Natural killer cell (primary cell): ENCODE data around the gene FGD6. TPM values are rescaled to one million over a fixed set of nuclear protein-coding genes. Genes with fewer than 3 reads are reported as not detected.

Source experiments
- ATAC-seq, 3 donors: fragments of 150-1000 bp in 2 of 3; fragments of 200-7000 bp in 1 of 3; cut with Tn5 transposase; 1 replicate in 1 of 3; 2 replicates in 2 of 3; pipeline ENCODE4 v1.10.0; 2021; ENCODE audit warnings: mild to moderate bottlenecking in 2 of 3, moderate library complexity in 2 of 3
- DNase-seq, 2 donors: peaks; one replicate each; pipeline versions ENCODE4 v3.0.0 to v3.0.0-alpha.2; 2013 to 2021; ENCODE audit warnings: mixed read lengths in 1 of 2
- H3K27ac ChIP-seq: one replicate; pipeline ENCODE4 v1.5.1; 2013; ENCODE audit warnings: mild to moderate bottlenecking, low read length
- H3K27me3 ChIP-seq: one replicate; pipeline ENCODE4 v1.6.1; 2013; ENCODE audit warnings: low read length; ENCODE audit not compliant: control insufficient read depth, insufficient read depth
- H3K36me3 ChIP-seq: one replicate; pipeline ENCODE4 v1.6.1; 2013; ENCODE audit warnings: low read length; ENCODE audit not compliant: control insufficient read depth, insufficient read depth
- H3K4me1 ChIP-seq: one replicate; pipeline ENCODE4 v1.6.1; 2013; ENCODE audit warnings: low read length; ENCODE audit not compliant: control insufficient read depth, insufficient read depth
- H3K4me3 ChIP-seq: one replicate; pipeline ENCODE4 v1.5.1; 2013; ENCODE audit warnings: low read length
- H3K9me3 ChIP-seq: one replicate; pipeline ENCODE4 v1.6.1; 2013; ENCODE audit warnings: low read length; ENCODE audit not compliant: control insufficient read depth, insufficient read depth
- H3K27ac Mint-ChIP-seq, 2 donors: one replicate each; pipeline ENCODE4 v1.8.0; 2022; ENCODE audit warnings: mild to moderate bottlenecking in 2 of 2, mixed read lengths in 2 of 2, moderate library complexity in 1 of 2
- H3K27me3 Mint-ChIP-seq, 2 donors: one replicate each; pipeline ENCODE4 v1.8.0; 2022; ENCODE audit warnings: low read depth in 2 of 2, mixed read lengths in 2 of 2
- H3K36me3 Mint-ChIP-seq: one replicate; pipeline ENCODE4 v1.8.0; 2022; ENCODE audit warnings: mixed read lengths
- H3K4me1 Mint-ChIP-seq, 2 donors: one replicate each; pipeline ENCODE4 v1.8.0; 2022; ENCODE audit warnings: mixed read lengths in 2 of 2
- H3K4me3 Mint-ChIP-seq: one replicate; pipeline ENCODE4 v1.8.0; 2022; ENCODE audit warnings: mild to moderate bottlenecking, moderate library complexity, mixed read lengths
- H3K9me3 Mint-ChIP-seq, 2 donors: one replicate each; pipeline ENCODE4 v1.8.0; 2022; ENCODE audit warnings: mixed read lengths in 2 of 2
- WGBS: methylation state at CpG from one replicate; pipeline ENCODE4 v1.1.7; 2013; ENCODE audit warnings: missing lambda C conversion rate; ENCODE audit not compliant: insufficient coverage; 5-methylcytosine and 5-hydroxymethylcytosine counted together
- intact Hi-C: fragments of 100-400 bp; cut with micrococcal nuclease; formaldehyde crosslinking; loops from one replicate; pipeline ENCODE4 v1.14.2; 2022
- total RNA-seq, 4 donors: library from RNA; stranded (reverse); fragments of 120-200 nt in 1 of 4; gene quantifications; one replicate each; pipeline versions ENCODE4 v1.2.3 to v1.2.4, GENCODE V29; 2013 to 2022
- TF ChIP-seq, protein P1 (sequence below): fragments of 200-600 bp; IDR thresholded peaks from one replicate; pipeline ENCODE4 v1.8.0; 2022; ENCODE audit warnings: antibody characterized with exemption

The FGD6 gene
- total RNA-seq, 3 donors from 2014 or later (not counting 1 experiment from before 2014, with no cell fraction given) = 1.5 to 1.9 (median 1.9) TPM

DNA sequence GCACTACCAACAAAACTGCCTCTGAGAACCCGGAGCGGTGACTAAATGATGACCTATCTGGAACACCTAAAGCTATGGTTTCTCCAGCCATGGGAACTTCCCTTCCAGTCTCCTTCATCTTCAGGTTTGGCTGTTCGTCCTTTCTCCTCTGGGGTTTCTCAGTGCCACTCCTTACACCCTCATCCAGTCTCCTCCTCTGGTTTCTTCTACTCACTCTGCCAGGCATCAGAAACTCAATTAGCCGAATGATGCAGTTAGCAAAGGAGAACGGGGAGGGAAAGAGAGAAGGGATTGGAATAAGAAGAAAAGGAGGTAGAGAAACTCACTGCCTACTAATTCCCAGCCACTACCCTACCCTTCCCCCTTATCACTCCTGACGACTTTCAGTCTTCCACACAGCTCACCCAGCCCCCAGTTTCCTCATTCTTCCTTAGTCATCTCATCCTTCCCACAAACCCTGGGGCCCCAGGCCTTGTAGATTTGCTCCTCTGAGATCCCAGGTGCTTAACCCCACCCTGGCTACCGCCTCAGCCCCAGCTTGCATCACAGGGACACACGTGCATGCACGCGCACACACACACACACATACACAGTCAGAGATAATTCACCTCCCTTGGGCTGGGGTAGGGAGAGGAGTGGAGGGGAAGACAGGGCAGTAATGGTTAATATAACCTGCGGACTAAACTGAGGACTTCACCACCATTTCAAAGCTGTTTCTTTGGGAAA lies 13.0 kb downstream of the FGD6 start:
- Histone ChIP-seq H3K4me1 (peaks cover 3% of the 10 kb centered on the region), H3K36me3 (no peaks in the 10 kb centered on the region), H3K9me3 (no peaks in the 10 kb centered on the region), H3K27me3 (no peaks in the 10 kb centered on the region), H3K27ac (no peak overlapping the region), H3K4me3 (no peak overlapping the region)
- TF ChIP-seq, protein P1, sequence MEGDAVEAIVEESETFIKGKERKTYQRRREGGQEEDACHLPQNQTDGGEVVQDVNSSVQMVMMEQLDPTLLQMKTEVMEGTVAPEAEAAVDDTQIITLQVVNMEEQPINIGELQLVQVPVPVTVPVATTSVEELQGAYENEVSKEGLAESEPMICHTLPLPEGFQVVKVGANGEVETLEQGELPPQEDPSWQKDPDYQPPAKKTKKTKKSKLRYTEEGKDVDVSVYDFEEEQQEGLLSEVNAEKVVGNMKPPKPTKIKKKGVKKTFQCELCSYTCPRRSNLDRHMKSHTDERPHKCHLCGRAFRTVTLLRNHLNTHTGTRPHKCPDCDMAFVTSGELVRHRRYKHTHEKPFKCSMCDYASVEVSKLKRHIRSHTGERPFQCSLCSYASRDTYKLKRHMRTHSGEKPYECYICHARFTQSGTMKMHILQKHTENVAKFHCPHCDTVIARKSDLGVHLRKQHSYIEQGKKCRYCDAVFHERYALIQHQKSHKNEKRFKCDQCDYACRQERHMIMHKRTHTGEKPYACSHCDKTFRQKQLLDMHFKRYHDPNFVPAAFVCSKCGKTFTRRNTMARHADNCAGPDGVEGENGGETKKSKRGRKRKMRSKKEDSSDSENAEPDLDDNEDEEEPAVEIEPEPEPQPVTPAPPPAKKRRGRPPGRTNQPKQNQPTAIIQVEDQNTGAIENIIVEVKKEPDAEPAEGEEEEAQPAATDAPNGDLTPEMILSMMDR = no peak
- DNase-seq (no peak), ATAC-seq (no peak)
- H3K36me3 Mint-ChIP-seq = no peaks in the 10 kb centered on the region
- no peak overlapping the region for H3K4me3 Mint-ChIP-seq
- H3K27ac Mint-ChIP-seq = no peak overlapping the region
- WGBS = 75% methylated on average over 5 of the region's 11 CpGs
- intact Hi-C loops = no loop called here
- H3K4me1 Mint-ChIP-seq = peaks cover 0 to 4% of the 10 kb centered on the region in 2 donors
- H3K9me3 Mint-ChIP-seq = no peaks in the 10 kb centered on the region
- peaks cover 0 to 8% of the 10 kb centered on the region in 2 donors for H3K27me3 Mint-ChIP-seq

DNA sequence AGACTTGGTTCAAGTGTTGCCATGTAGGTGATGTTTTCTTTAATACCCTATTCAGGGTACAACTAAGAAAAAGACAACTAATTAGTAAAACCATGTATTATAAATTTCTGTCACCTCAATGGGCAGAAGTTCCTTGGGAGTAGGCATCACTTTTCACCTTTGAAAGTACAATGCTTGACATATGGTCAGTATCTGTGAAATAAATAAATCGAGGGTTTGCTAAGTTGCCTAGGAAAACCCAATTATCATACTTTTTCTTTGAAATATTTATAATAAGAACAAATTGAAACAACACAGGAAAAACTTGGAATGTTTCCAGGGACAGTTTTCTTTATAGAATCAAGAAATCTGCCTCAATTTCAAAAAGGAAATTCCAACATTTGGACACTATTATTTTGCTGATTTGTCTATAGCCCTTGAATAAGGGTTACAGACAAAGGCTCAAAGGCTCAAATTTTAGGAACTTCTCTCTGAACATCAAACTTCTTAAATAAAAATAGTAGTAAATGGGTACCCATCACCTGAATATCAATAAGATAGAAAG lies 13.7 kb downstream of the FGD6 start:
- H3K9me3 Mint-ChIP-seq = no peaks in the 10 kb centered on the region
- H3K36me3 ChIP-seq = no peaks in the 10 kb centered on the region
- no peak overlapping the region for H3K4me3 ChIP-seq
- intact Hi-C loops = no loop called here
- no CpG with 5 or more reads among the region's 1 CpG for WGBS
- H3K27me3 ChIP-seq = no peaks in the 10 kb centered on the region
- H3K9me3 ChIP-seq = no peaks in the 10 kb centered on the region
- TF ChIP-seq, protein P1 = no peak
- H3K27ac ChIP-seq = no peak overlapping the region
- ATAC-seq = no peak
- DNase-seq = no peak
- peaks cover 0 to 4% of the 10 kb centered on the region in 2 donors for H3K4me1 Mint-ChIP-seq
- H3K27me3 Mint-ChIP-seq = peaks cover 0 to 5% of the 10 kb centered on the region in 2 donors
- H3K4me3 Mint-ChIP-seq = no peak overlapping the region
- no peaks in the 10 kb centered on the region for H3K36me3 Mint-ChIP-seq
- H3K27ac Mint-ChIP-seq = no peak overlapping the region
- H3K4me1 ChIP-seq = peaks cover 3% of the 10 kb centered on the region

DNA sequence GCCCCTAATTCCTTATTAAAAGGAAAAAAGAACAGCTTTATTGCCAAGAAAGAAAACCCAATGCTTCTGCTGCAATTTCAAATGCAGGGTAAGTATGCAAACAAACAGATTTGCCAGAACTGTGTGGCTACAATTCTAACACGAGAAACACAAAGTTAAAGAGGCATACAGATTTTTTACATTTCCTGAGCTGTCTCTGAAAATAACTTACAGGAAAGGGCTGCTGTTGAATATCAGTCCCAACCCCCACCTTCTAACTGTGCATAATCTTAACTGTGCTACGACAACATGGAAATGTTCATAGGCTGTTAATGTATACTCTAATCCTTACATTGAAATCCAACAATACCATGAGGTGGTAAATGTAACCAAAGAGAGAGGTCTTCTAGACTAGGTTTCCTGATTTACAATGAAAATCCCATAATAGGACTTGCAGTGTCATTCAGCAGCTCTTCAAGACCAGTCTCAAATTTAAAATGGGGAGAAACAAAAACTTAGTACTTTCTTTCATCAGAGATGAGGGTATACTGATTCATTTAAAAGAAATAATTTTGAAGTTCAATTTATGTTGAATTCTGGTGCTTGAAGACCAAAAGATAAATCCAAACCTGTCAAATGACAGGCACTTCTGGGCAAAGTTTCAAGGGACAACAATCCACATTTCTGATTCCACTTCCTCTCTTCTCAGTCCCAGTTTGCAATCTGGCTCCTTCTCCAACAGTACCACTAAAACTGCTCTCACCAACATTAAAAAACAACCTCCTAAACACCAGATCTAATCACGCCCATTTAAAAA lies 14.4 kb downstream of the FGD6 start:
- Mint-ChIP-seq H3K4me1 (peaks cover 0 to 4% of the 10 kb centered on the region in 2 donors), H3K27me3 (peaks cover 0 to 5% of the 10 kb centered on the region in 2 donors), H3K27ac (no peak overlapping the region), H3K9me3 (no peaks in the 10 kb centered on the region), H3K4me3 (no peak overlapping the region), H3K36me3 (no peaks in the 10 kb centered on the region)
- TF ChIP-seq, protein P1 = no peak
- Histone ChIP-seq H3K36me3 (no peaks in the 10 kb centered on the region), H3K4me3 (no peak overlapping the region), H3K27ac (no peak overlapping the region), H3K4me1 (peaks cover 3% of the 10 kb centered on the region), H3K27me3 (no peaks in the 10 kb centered on the region), H3K9me3 (no peaks in the 10 kb centered on the region)
- ATAC-seq (no peak), DNase-seq (no peak)
- 5% methylated on average over 1 of the region's 3 CpGs for WGBS
- intact Hi-C loops = no loop called here
